Stimulated activated CD4-positive, alpha-beta T cell treated with anti-CD3 and anti-CD28 coated beads, TNF-alpha, amount 100 ng/mL, for 4 hours (primary cell): ENCODE measurements around the gene MRPL41.
"Not testable (repeated sequence)": the region's sequence is repeated elsewhere in the genome, so short reads cannot be mapped to it uniquely, and the experiment has no call there.

Experiments used
- DNase-seq, 3 experiments: peaks; one replicate each; pipeline ENCODE4 v3.0.0-alpha.2; 2020; ENCODE audit warnings: low read depth in 3 of 3

Gene MRPL41

DNA sequence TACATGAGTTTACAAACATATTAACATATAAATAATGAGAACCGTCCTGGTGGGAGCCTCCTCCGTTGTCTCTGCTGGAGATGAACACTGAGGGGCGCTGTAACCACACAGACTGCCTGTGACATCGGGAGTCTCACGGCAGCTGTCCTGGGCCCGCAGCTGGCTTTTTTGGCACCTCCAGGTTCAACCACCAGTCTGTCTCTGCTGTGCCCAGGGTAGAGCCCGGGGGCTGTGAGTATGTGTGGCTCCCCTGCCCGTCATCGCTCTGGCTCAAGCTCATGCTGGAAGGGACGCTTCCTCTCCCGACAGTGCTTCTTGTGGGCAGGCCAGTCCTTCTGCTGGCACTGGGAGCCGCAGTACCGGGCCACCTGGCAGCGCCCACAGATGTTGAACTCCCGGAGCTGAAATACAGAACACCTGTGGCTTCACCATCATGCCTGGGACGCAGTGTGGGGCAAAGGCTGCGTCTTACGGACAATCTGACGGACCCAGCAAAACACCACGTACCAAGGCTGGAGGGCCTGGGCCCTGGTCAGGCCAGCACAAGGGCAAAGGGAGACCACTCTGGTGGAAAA, 30.7 kb downstream of the MRPL41 start:
- DNase-seq: no peak

DNA sequence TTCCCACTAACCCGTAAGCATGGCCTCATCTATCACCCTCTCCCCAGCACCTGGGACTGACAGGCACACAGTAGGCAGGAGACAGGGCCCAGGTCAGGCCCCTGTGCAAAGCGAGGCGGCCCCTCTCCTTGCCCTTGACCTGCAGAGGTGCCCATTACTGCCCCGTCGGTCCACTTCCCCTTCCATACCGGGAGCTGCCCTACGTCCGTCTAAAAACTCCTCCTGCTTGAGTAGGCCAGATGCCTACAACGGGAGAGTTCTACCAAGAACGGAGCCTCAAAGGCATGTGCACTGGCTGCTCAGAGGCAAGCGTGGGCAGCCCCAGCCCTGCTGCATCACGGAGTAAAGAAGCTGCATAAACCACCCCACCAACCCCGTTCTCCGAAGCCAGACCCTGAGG, 31.7 kb downstream of the MRPL41 start:
- DNase-seq: no peak

DNA sequence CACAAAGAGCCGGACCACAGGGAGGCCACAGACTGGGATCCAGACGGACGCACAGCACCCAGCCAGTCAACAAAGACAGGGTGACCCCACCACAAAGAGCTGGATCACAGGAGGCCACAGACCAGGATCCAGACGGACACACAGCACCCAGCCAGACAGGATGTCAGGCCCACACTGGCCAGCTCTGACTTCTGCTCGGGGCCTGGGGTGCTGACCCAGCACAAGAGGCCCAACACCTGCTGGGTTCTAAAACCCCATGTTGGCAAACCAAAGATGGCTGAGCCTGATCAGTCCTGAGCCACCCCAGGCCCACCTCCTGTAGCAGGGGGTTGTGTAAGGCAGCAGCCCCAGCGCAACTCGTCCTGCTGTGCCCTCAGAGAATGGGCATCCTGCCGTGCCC, 32.3 kb downstream of the MRPL41 start:
- no peak for DNase-seq

- DNase-seq: no peak
Measured at GRCh38 chr9:137586854-137587253, 35.2 kb downstream of the MRPL41 start.

DNA sequence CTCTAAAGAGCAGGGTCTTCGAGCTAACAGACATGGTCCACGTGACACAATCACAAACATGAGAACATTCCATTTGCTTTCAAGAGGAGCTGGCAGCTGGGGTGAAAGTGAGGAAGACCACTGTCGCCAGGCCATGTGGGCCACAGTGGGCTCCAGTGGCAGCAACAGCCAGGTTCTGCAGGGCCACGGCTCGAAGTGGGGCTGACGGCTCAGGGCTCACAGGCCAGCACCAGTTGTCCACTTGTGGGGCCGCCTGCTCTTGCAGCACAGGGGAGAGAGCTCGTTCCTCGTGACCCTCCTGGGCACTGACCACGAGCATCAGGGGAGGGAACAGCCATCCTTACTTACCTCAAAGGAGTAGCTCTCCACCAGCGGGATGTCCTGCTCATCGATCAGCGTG, 36.6 kb downstream of the MRPL41 start:
- DNase-seq: no peak

GRCh38 chr9:137588891-137589290, 37.2 kb downstream of the MRPL41 start:
- no peak for DNase-seq

GRCh38 chr9:137589441-137590122, 37.9 kb downstream of the MRPL41 start:
- no peak for DNase-seq

DNA sequence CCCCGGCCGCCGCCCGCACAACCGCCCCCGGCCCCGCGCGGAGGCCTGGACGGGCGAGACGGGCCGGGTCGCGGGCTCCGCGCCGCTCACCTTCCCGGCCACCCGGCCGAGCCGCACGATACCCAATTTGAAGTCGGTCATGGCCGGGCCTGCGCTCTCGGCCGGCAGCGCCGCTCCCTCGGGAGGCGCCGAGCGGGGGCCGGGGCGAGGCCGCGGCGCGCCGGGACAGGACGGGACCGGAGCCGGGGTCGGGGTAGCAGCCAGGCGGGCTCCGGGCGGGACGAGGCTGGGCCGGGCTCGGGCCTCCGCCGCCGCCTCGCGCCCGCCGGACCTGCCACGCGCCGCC, 38.4 kb downstream of the MRPL41 start:
- no peak for DNase-seq

GRCh38 chr9:137590469-137591383, 39.0 kb downstream of the MRPL41 start, which contains the start of gene ZMYND19:
Gene ZMYND19 (minus strand): TSS chr9:137590512. CDS start chr9:137590263, 249 bp downstream.
- DNase-seq: peak; percentile 84 to 88 (median 84)

GRCh38 chr9:137592767-137593166, 41.1 kb downstream of the MRPL41 start:
- no peak for DNase-seq

DNA sequence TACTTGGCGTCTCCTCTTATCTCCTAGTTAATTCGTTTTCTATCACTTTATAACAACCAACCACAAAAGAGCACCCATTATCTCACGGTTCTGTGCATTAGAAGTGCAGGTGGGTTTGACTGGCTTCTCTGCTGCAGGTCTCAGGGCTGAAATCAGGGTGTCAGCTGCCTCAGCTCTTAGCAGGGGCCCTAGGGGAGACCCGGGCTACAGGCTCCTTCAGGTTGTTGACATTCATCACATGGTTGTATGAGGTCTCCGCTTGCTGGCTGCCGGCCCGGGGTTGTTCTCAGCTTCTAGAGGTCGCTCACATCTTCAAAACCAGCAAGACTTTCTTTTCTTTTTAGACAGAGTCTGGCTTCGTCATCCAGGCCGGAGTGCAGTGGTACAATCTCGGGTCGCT, 41.5 kb downstream of the MRPL41 start:
- DNase-seq: no peak

DNA sequence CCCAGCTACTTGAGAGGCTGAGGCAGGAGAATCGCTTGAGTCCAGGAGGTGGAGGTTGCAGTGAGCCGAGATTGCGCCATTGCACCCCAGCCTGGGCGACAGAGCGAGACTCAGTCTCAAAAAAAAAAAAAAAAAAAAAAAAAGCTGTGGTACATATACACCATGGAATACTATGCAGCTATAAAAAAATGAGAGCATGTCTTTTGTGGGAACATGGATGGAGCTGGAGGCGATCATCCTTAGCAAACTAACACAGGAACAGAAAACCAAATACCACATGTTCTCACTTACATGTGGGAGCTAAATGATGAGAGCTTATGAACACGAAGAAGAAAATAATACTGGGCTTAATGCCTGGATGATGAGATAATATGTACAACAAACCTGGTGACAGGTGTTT, 44.9 kb downstream of the MRPL41 start:
- DNase-seq: not testable (repeated sequence)

GRCh38 chr9:137598943-137599342, 47.3 kb downstream of the MRPL41 start:
- DNase-seq: no peak
